HepG2 (cell line): ENCODE data around the gene LRP1-AS. TPM values are rescaled to one million over a fixed set of nuclear protein-coding genes. Genes with fewer than 3 reads are reported as not detected.

Experiments used
- ATAD3A ChIP-seq: sonication (generic); formaldehyde crosslinking; IDR thresholded peaks from 2 replicates; pipeline ENCODE4 v1.4.0; 2020; ENCODE audit warnings: missing genetic modification reagents
- CEBPB ChIP-seq: IDR thresholded peaks from 2 replicates; pipeline ENCODE4 v1.6.1; 2011; ENCODE audit warnings: low read depth, low read length, improper control_type of control experiment, borderline replicate concordance
- ELF1 ChIP-seq: sonication (generic); formaldehyde crosslinking; IDR thresholded peaks from 2 replicates; pipeline ENCODE4 v1.4.0; 2020; ENCODE audit warnings: missing genetic modification reagents
- ETV5 ChIP-seq: IDR thresholded peaks from 2 replicates; pipeline ENCODE4 v1.6.1; 2018; ENCODE audit warnings: missing biosample characterization, missing genetic modification reagents, inconsistent platforms, borderline replicate concordance
- FOSL1 ChIP-seq: sonication (generic); formaldehyde crosslinking; IDR thresholded peaks from 2 replicates; pipeline ENCODE4 v1.9.0; 2021; ENCODE audit warnings: missing genetic modification reagents, borderline replicate concordance
- GTF2F1 ChIP-seq: fragments of 150-350 bp; IDR thresholded peaks from 2 replicates; pipeline ENCODE4 v1.6.1; 2014; ENCODE audit warnings: low read length
- LCORL ChIP-seq, 2 experiments: fragments of 450-650 bp in 1 of 2; sonication (generic) in 1 of 2; formaldehyde crosslinking in 1 of 2; IDR thresholded peaks; 2 replicates each; pipeline versions ENCODE4 v1.5.0 to v1.6.1; 2017 to 2020; ENCODE audit warnings: antibody characterized with exemption in 1 of 2, missing genetic modification reagents in 1 of 2
- MYNN ChIP-seq: sonication (generic); formaldehyde crosslinking; IDR thresholded peaks from 2 replicates; pipeline ENCODE4 v1.4.0; 2020; ENCODE audit warnings: mild to moderate bottlenecking, low read depth, missing genetic modification reagents
- PHF5A ChIP-seq: IDR thresholded peaks from one replicate; pipeline ENCODE4 v1.6.1; 2018; ENCODE audit warnings: low read depth, missing genetic modification reagents; ENCODE audit not compliant: unreplicated experiment
- SP5 ChIP-seq: IDR thresholded peaks from 2 replicates; pipeline ENCODE4 v1.6.1; 2016; ENCODE audit warnings: low read depth, borderline replicate concordance
- TCF12 ChIP-seq, 2 experiments: fragments of 450-650 bp in 1 of 2; sonication (generic) in 1 of 2; formaldehyde crosslinking in 1 of 2; IDR thresholded peaks; 2 replicates each; pipeline versions ENCODE4 v1.6.1 to v1.8.0; 2017 to 2022; ENCODE audit warnings: antibody characterized with exemption in 1 of 2, mild to moderate bottlenecking in 1 of 2, missing genetic modification reagents in 1 of 2, moderate library complexity in 1 of 2
- ZNF24 ChIP-seq: fragments of 450-650 bp; IDR thresholded peaks from 2 replicates; pipeline ENCODE4 v1.6.1; 2017; ENCODE audit warnings: antibody characterized with exemption, mild to moderate bottlenecking
- ZNF776 ChIP-seq: sonication (generic); formaldehyde crosslinking; IDR thresholded peaks from 2 replicates; pipeline ENCODE4 v1.4.0; 2020; ENCODE audit warnings: mild to moderate bottlenecking, missing genetic modification reagents
- polyA plus RNA-seq, 8 experiments: library from polyadenylated mRNA; depleted of rRNA in 3 of 8; stranded (reverse) in 7 of 8; unstranded in 1 of 8; fragments of >200 nt; fragmentation: Illumina TruSeq in 4 of 8; extraction: Trizol in 4 of 8; gene quantifications; 2 replicates each; pipeline versions ENCODE4 v1.2.1 to v1.2.3, GENCODE V29; 2011 to 2016; ENCODE audit warnings: low read depth in 4 of 8, missing spikeins in 1 of 8, mixed read lengths in 1 of 8; ENCODE audit not compliant: insufficient read depth in 1 of 8
- total RNA-seq, 5 experiments: library from RNA; depleted of rRNA; stranded (reverse); fragments of >200 nt; fragmentation: Illumina TruSeq; extraction: Trizol; gene quantifications; 2 replicates each; pipeline ENCODE4 v1.2.3, GENCODE V29; 2016; ENCODE audit warnings: low read depth in 1 of 5
- TF ChIP-seq, protein P1 (sequence below): sonication (generic); formaldehyde crosslinking; IDR thresholded peaks from 2 replicates; pipeline ENCODE4 v1.5.0; 2020; ENCODE audit warnings: mild to moderate bottlenecking, missing genetic modification reagents, borderline replicate concordance
- TF ChIP-seq, protein P2 (sequence below): sonication (generic); formaldehyde crosslinking; IDR thresholded peaks from 2 replicates; pipeline ENCODE4 v1.4.0; 2020; ENCODE audit warnings: missing genetic modification reagents, borderline replicate concordance
- TF ChIP-seq, protein P3 (sequence below): sonication (generic); formaldehyde crosslinking; IDR thresholded peaks from 2 replicates; pipeline ENCODE4 v1.4.0; 2020; ENCODE audit warnings: missing genetic modification reagents
- TF ChIP-seq, protein P4 (sequence below): sonication (generic); formaldehyde crosslinking; IDR thresholded peaks from 2 replicates; pipeline ENCODE4 v1.4.0; 2020; ENCODE audit warnings: missing genetic modification reagents, mild to moderate bottlenecking, borderline replicate concordance

The LRP1-AS gene
- total and polyA plus RNA-seq, 2 of the 13 experiments (the other 11 are each of a cell fraction or from before 2014, with no cell fraction given), result 0.20 TPM; not detected in 1

DNA sequence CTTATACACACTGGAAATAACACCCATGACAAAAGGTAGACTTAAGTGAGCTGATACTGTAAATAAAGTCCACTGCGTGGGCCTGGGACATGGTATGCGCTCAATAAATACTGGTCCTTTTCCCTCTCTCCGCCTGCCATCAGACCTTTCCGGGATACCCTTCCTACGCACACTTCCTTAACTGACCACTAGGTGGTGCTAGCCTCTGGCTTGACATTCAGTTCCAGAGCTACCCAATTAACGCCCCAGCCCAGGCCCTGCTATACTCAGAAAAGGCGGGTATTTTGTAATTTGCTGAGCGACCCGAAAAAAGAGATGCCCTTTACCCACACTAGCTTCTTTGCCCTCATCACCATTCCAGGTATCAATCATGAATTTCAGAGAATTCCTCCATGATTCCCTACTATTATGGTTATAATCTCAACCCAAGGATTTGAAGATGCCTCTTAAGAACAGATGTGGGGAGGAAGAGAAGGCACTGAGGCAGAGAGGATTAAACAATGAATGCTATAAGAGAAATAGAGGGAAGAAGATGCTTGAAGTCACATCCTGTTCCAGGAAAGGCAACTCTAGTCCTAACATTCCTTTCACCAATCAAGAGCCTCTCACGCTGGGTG lies 23.1 kb downstream of the LRP1-AS start (continued):
- TF ChIP-seq, protein P1, sequence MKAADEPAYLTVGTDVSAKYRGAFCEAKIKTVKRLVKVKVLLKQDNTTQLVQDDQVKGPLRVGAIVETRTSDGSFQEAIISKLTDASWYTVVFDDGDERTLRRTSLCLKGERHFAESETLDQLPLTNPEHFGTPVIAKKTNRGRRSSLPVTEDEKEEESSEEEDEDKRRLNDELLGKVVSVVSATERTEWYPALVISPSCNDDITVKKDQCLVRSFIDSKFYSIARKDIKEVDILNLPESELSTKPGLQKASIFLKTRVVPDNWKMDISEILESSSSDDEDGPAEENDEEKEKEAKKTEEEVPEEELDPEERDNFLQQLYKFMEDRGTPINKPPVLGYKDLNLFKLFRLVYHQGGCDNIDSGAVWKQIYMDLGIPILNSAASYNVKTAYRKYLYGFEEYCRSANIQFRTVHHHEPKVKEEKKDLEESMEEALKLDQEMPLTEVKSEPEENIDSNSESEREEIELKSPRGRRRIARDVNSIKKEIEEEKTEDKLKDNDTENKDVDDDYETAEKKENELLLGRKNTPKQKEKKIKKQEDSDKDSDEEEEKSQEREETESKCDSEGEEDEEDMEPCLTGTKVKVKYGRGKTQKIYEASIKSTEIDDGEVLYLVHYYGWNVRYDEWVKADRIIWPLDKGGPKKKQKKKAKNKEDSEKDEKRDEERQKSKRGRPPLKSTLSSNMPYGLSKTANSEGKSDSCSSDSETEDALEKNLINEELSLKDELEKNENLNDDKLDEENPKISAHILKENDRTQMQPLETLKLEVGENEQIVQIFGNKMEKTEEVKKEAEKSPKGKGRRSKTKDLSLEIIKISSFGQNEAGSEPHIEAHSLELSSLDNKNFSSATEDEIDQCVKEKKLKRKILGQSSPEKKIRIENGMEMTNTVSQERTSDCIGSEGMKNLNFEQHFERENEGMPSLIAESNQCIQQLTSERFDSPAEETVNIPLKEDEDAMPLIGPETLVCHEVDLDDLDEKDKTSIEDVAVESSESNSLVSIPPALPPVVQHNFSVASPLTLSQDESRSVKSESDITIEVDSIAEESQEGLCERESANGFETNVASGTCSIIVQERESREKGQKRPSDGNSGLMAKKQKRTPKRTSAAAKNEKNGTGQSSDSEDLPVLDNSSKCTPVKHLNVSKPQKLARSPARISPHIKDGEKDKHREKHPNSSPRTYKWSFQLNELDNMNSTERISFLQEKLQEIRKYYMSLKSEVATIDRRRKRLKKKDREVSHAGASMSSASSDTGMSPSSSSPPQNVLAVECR (CRISPR knock-in tag), result no peak
- TF ChIP-seq ZNF776, result no peak
- TF ChIP-seq, protein P2, sequence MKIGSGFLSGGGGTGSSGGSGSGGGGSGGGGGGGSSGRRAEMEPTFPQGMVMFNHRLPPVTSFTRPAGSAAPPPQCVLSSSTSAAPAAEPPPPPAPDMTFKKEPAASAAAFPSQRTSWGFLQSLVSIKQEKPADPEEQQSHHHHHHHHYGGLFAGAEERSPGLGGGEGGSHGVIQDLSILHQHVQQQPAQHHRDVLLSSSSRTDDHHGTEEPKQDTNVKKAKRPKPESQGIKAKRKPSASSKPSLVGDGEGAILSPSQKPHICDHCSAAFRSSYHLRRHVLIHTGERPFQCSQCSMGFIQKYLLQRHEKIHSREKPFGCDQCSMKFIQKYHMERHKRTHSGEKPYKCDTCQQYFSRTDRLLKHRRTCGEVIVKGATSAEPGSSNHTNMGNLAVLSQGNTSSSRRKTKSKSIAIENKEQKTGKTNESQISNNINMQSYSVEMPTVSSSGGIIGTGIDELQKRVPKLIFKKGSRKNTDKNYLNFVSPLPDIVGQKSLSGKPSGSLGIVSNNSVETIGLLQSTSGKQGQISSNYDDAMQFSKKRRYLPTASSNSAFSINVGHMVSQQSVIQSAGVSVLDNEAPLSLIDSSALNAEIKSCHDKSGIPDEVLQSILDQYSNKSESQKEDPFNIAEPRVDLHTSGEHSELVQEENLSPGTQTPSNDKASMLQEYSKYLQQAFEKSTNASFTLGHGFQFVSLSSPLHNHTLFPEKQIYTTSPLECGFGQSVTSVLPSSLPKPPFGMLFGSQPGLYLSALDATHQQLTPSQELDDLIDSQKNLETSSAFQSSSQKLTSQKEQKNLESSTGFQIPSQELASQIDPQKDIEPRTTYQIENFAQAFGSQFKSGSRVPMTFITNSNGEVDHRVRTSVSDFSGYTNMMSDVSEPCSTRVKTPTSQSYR (CRISPR knock-in tag), result no peak
- no peak for TF ChIP-seq FOSL1 (CRISPR knock-in tag)
- no peak for TF ChIP-seq CEBPB
- TF ChIP-seq, protein P3, sequence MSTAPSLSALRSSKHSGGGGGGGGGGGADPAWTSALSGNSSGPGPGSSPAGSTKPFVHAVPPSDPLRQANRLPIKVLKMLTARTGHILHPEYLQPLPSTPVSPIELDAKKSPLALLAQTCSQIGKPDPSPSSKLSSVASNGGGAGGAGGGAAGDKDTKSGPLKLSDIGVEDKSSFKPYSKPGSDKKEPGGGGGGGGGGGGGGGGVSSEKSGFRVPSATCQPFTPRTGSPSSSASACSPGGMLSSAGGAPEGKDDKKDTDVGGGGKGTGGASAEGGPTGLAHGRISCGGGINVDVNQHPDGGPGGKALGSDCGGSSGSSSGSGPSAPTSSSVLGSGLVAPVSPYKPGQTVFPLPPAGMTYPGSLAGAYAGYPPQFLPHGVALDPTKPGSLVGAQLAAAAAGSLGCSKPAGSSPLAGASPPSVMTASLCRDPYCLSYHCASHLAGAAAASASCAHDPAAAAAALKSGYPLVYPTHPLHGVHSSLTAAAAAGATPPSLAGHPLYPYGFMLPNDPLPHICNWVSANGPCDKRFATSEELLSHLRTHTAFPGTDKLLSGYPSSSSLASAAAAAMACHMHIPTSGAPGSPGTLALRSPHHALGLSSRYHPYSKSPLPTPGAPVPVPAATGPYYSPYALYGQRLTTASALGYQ (CRISPR knock-in tag), result no peak
- no peak for TF ChIP-seq GTF2F1
- TF ChIP-seq SP5 (CRISPR knock-in tag), result no peak
- no peak for TF ChIP-seq MYNN (CRISPR knock-in tag)
- TF ChIP-seq, protein P4, sequence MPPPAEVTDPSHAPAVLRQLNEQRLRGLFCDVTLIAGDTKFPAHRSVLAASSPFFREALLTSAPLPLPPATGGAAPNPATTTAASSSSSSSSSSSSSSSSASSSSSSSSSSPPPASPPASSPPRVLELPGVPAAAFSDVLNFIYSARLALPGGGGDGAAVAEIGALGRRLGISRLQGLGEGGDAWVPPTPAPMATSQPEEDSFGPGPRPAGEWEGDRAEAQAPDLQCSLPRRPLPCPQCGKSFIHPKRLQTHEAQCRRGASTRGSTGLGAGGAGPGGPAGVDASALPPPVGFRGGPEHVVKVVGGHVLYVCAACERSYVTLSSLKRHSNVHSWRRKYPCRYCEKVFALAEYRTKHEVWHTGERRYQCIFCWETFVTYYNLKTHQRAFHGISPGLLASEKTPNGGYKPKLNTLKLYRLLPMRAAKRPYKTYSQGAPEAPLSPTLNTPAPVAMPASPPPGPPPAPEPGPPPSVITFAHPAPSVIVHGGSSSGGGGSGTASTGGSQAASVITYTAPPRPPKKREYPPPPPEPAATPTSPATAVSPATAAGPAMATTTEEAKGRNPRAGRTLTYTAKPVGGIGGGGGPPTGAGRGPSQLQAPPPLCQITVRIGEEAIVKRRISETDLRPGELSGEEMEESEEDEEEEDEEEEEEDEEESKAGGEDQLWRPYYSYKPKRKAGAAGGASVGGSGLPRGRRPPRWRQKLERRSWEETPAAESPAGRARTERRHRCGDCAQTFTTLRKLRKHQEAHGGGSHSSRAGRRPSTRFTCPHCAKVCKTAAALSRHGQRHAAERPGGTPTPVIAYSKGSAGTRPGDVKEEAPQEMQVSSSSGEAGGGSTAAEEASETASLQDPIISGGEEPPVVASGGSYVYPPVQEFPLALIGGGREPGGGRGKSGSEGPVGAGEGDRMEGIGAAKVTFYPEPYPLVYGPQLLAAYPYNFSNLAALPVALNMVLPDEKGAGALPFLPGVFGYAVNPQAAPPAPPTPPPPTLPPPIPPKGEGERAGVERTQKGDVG (CRISPR knock-in tag), result no peak
- no peak for TF ChIP-seq ATAD3A
- no peak for TF ChIP-seq ETV5 (CRISPR knock-in tag)
- peak; percentile 32; the same call in 1 of the 2 replicates for TF ChIP-seq ELF1 (CRISPR knock-in tag)
- no peak for TF ChIP-seq ZNF24
- TF ChIP-seq PHF5A (CRISPR knock-in tag), result no peak
- no peak for TF ChIP-seq LCORL (IDR thresholded peaks at IDR 0.05)
- no peak for TF ChIP-seq LCORL (CRISPR knock-in tag; IDR thresholded peaks at IDR 0.05)
- TF ChIP-seq TCF12 (IDR thresholded peaks at IDR 0.05), result no peak
- no peak for TF ChIP-seq TCF12 (CRISPR knock-in tag; IDR thresholded peaks at IDR 0.05)
